COR-L47 (cell line): ENCODE measurements around the gene RPUSD4.
"Not testable (repeated sequence)": the region's sequence is repeated elsewhere in the genome, so short reads cannot be mapped to it uniquely, and the experiment has no call there.

ENCODE experiments used
- DNase-seq: peaks from one replicate; lab custom pipeline; 2025; lab: John Stamatoyannopoulos, UW

The RPUSD4 gene, protein sequence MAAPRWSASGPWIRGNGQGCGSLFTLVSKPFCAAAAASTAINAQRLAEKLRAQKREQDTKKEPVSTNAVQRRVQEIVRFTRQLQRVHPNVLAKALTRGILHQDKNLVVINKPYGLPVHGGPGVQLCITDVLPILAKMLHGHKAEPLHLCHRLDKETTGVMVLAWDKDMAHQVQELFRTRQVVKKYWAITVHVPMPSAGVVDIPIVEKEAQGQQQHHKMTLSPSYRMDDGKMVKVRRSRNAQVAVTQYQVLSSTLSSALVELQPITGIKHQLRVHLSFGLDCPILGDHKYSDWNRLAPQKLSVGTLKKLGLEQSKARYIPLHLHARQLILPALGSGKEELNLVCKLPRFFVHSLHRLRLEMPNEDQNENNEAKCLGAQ

GRCh38 chr11:126211236-126212088 lies at the start of gene RPUSD4, which contains the start of gene FAM118B:
RPUSD4 (minus strand) TSS chr11:126211650; CDS start chr11:126211638, 12 bp downstream.
FAM118B (plus strand) TSS chr11:126211782; CDS start chr11:126235002, 23,220 bp downstream.
- DNase-seq = peak; percentile 93

GRCh38 chr11:126257764-126258163 lies 46.3 kb upstream of the RPUSD4 start:
- no peak for DNase-seq

DNA sequence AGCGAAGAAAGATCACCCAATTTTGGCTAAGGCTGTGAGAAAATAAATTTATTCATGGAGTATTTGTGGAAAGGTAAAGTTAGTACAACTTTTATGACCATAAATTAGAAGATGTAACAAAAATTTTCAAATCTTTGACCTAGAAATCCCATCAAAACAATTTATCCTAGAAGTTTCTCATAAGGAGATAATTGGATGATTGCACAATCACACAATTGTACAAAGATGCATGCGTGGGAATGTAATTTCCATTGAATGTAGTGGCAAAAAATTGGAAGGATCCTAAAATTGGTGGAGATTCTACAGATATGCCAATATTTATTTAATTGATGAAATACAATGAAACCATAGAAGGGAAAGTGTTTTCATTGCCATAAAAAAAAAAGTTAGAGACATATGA lies 45.7 kb upstream of the RPUSD4 start:
- DNase-seq = no peak

- no peak for DNase-seq
Observed at GRCh38 chr11:126256216-126256615, 44.8 kb upstream of the RPUSD4 start.

GRCh38 chr11:126255507-126255906 lies 44.1 kb upstream of the RPUSD4 start:
- not testable (repeated sequence) for DNase-seq

DNA sequence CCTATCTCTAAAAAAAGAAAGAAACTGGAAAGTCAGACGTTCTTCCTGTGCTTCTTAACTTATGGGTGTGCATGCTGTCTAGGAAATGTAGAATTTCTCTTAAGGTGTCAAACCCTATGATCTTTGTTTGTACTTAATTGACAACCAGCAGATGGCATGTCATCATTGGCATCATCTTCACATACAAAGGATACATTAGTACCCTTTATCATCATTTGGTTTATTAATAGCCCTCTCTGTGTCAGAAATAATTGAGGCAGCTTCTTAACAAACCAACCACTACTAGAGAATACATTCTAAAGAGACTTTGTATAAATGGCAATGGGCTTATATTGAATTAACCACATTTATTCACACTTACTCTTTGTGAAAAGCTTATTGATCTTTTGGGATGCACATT lies 43.4 kb upstream of the RPUSD4 start:
- DNase-seq = no peak

DNA sequence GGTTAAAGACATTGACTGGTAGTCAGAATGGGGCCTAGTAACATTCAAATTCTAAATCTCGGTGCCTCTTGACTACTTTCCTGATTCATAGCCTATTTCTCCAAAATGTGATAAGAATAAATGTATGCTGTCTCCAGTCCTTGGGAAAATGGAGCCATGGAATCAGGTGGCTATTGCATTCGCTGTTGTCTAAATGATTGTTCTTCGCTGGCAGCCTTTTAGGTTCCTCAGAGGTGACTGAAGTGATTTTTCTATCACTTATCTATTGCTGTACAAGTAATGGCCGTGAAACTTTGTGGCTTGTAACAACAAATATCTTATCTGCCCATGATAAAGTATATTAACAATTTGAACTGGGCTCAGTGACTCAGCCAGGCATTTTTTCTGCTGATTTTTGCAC lies 41.8 kb upstream of the RPUSD4 start:
- DNase-seq = no peak

DNA sequence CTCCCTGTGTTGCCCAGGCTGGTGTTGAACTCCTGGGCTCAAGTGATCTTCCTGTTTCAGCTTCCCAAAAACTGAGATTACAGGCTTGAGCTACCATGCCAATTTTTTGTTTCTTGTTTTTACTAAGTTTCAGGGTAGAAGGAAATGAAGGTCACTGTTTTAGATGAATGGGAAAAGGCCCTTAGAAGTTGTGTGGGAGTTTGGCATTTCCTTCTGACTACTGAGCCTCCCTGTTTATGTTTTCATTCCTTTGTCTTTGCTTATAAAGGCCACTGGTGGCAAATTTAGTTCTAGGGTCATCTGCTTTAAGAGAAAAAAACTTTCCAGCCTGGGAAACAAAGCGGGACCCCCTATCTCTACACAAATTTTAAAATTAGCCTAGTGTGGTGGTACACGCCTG lies 35.2 kb upstream of the RPUSD4 start:
- DNase-seq = no peak

DNA sequence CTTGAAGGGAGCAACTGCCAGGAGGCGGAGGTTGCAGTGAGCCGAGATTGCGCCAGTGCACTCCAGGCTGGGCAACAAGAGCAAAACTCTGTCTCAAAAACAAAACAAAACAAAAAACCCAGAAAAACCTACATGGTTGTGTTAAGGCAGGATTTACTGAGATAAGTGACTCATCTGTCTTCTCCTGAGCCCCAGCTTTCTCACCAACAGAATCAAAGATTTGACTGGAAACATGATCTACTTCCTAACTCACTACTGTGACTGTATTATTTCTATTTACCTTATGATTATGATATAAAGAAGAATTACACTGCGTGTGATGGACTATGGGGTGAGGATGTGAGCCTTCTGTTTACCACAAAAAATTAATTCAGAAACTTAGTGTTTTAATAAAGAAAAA lies 21.9 kb upstream of the RPUSD4 start:
- no peak for DNase-seq

DNA sequence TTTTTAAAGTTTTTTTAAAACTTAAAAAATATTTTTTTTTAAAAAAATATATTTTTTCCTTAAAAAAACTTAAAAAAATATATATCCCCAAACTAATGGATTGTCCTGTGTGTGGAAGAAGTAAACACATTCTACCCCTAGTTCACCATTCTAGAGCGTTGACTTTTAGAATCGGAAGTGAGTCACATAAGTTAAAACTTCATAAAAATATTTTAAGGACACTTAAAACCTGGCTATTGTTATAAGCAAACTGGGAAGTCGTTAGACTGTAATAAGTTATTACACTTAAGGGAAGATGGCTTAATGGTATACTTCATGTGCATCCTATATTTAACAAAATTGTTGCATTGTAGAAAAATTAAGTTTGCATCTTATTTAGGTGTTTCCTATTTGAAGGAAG lies 21.2 kb upstream of the RPUSD4 start:
- DNase-seq = no peak

DNA sequence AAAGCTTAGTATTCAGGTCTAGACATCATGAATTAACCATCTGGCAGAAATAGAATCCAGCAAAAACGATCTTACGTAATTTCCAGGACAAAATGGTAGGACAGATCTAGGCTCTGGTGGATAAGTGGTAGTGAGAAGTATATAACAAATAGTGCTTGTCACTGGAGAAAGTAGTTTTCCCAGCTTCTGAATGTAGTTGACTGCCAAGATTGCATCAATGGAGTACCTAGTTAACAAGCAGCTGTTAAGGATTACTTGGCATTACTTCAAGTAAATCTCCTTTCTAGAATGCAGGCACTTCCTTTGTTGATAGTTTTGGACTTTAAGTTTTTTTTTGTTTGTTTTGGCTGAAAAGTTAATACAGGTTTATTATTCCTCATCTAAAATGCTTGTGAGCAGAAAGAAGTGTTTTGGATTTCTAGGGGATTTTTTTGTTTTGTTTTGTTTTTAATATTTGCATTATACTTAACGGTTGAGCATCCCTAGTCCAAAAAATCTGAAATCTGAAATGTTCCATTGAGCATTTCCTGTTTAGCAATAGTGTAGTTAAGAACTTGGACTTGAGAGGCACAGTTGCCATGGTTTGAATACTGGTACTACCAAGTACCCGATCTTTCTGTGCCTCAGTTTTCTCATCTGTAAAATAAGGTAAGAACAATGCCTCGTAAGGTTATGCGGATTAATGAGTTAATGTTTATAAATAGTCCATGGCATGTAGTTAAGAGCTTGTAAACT lies 20.4 kb upstream of the RPUSD4 start:
- DNase-seq = no peak

GRCh38 chr11:126229858-126230540 lies 18.5 kb upstream of the RPUSD4 start:
- no peak for DNase-seq

GRCh38 chr11:126226334-126227084 lies 15.1 kb upstream of the RPUSD4 start:
- no peak for DNase-seq

DNA sequence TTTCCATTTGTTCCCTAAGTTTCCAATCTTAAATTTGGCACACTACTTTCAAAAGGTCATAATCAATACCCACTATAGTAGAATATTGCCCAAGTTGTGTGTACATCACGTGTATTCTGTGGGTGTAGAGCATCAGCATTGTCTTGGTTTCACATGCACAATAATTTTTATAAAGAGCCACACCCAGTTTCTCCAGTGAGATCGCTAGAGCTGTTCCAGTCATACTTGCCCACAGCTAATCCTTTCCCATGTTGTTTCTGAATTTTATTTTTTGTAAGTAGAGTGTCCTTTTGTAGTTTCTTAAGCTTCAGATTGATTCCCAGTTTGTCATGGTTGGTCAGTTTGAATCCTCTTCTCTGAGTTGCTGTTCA lies 13.8 kb upstream of the RPUSD4 start:
- no peak for DNase-seq

- DNase-seq = no peak
Observed at GRCh38 chr11:126224647-126225294, 13.3 kb upstream of the RPUSD4 start.

DNA sequence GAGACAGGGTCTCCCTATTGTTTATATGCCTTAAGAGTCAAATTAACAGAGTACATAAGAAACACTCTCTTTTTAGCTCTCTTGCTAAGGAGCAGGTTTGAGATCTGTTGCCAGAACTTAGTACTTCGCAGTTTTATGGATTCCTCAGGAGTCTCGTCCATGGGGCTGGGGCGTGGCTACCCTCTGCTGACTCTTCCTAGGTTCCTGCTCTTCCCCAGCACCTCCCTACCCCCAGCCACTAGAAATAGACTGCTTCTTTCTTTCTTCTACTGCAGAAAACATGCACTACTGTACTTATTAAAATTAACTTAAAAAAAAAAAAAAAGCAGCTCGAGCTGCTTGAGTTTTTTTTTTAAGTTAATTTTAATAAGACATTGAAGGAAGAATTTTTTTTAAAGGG lies 8.1 kb upstream of the RPUSD4 start:
- DNase-seq = no peak

GRCh38 chr11:126217491-126217890 lies 6.0 kb upstream of the RPUSD4 start:
- DNase-seq = no peak

DNA sequence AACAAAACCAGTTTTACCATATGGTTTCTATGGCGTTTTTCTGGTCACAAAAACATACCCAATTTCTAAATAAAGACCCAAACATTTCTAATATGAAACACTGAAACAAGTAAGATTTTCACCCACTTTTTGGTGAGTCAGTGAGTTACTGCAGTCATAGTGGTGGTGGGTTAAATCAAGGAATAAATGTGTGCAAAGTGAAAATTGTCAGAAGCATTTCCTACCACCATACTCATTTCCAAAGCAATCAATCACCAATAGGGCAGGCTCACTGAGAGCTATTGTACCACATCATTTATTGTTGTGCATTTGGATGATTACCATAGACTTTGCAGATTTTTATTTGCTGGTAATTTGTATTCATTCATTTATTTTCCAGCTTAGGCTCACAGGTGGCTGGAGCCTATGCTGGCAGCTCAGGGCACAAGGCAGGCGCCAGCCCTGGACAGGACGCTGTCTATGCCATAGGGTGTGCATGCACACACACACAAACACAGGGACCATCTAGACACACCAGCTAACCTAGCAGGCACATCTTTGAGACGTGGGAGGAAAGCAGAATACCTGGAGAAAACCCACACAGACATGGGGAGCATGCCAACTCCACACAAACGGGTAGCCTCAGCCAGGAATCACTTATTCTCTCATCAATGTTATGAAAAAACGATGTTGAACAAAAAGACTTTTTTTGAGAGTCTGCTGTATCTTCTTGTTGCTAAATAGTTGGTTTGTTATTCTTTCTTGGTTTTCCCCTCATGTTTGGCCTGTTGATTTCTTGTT lies 5.3 kb upstream of the RPUSD4 start:
- no peak for DNase-seq

- DNase-seq = no peak
Observed at GRCh38 chr11:126214841-126215240, 3.4 kb upstream of the RPUSD4 start.

DNA sequence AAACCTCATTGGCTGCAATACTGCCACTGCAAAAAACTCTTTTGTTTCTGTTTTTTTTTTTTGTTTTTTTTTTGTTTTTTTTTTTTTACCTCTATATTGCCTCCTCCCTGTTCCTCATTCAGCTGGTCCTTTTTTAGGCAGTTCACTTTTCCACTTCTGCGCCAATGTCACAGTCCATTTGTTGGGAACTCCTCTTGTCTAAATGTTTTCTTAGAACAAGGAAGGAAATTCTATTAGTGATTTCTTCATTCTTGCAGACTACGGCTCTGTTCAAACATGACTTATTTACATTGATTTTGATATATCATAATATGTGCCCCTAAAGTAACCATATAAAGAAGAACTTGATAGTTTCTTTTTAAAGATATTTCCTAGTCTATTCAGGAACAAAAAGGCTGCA lies 3.0 kb upstream of the RPUSD4 start:
- DNase-seq = no peak
